ENCODE results near the gene LTN1.

DNA sequence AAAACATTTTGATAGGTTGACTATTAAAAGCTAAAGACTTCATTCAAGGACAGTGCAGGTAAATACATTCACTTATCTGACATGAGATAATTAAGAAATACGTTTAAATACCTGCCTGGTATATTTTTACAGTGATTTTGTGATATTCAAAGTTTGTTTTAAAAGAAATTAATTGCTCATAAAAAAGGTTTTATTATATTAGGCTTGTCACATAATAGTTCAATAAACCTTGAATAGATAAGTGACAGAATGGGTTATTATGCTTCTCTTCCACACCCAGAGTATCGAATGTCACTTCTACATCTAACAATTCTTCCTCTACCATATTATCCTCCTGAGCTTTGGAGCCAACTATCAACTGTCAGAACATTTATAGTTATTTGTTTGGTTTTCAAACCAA, 60.0 kb downstream of the LTN1 start:
- TF ChIP-seq, protein P1, sequence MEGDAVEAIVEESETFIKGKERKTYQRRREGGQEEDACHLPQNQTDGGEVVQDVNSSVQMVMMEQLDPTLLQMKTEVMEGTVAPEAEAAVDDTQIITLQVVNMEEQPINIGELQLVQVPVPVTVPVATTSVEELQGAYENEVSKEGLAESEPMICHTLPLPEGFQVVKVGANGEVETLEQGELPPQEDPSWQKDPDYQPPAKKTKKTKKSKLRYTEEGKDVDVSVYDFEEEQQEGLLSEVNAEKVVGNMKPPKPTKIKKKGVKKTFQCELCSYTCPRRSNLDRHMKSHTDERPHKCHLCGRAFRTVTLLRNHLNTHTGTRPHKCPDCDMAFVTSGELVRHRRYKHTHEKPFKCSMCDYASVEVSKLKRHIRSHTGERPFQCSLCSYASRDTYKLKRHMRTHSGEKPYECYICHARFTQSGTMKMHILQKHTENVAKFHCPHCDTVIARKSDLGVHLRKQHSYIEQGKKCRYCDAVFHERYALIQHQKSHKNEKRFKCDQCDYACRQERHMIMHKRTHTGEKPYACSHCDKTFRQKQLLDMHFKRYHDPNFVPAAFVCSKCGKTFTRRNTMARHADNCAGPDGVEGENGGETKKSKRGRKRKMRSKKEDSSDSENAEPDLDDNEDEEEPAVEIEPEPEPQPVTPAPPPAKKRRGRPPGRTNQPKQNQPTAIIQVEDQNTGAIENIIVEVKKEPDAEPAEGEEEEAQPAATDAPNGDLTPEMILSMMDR (IDR thresholded peaks at IDR 0.05), result no peak
- no peak for TF ChIP-seq POLR2A (IDR thresholded peaks at IDR 0.05)

All from body of pancreas (tissue), 4 donors.